Measurements from ENCODE around the gene TEX53. TPM values are rescaled to one million over a fixed set of nuclear protein-coding genes. Genes with fewer than 3 reads are reported as not detected.
A peak's percentile ranks its signal among the peaks of the same experiment; 100 is the strongest.

Gene TEX53
- total and polyA plus RNA-seq, 2 donors (not counting 1 experiment from before 2014, with no cell fraction given), result not detected

GRCh38 chr9:114613087-114613486 is 44.5 kb downstream of the TEX53 start:
- Mint-ChIP-seq H3K4me3 (peak overlapping the region; percentile 95), H3K27me3 (no peaks in the 10 kb centered on the region), H3K9me3 (ENCODE audit: insufficient read depth) (no peaks in the 10 kb centered on the region), H3K27ac (peak overlapping the region; percentile 84), H3K4me1 (peaks cover 66% of the 10 kb centered on the region)
- peak overlapping the region; percentile 79 for H3K4me2 ChIP-seq (replicated peaks; ENCODE audit: low read depth, low read length, poor library complexity, severe bottlenecking)
- TF ChIP-seq EZH2 (IDR thresholded peaks at IDR 0.05; ENCODE audit: borderline replicate concordance, insufficient read depth, low read depth, low read length, poor library complexity, severe bottlenecking) (no peak), CTCF (IDR thresholded peaks at IDR 0.05) (no peak)
- POLR2A ChIA-PET, result interaction anchor here (0.6 to 3.4 kb wide), 3 partner anchors 20 to 240 kb away, joined by 3 to 17 read pairs (median 8); no protein-coding TSS in a partner anchor
- peaks cover 68 to 80% of the 10 kb centered on the region in 2 donors for H3K4me1 ChIP-seq (ENCODE audit: control insufficient read depth in 2 of 2, insufficient read depth in 2 of 2, low read length in 2 of 2)
- H3K27me3 ChIP-seq (replicated peaks in 1 of 4; ENCODE audit: control extremely low read depth in 1 of 4, control insufficient read depth in 3 of 4, insufficient read depth in 4 of 4, low read length in 3 of 4), result no peaks in the 10 kb centered on the region
- H3K27ac ChIP-seq (ENCODE audit: low read length in 2 of 2), result peak overlapping the region; percentile 30 to 89
- CTCF ChIA-PET, result interaction anchor here (0.8 to 3.8 kb wide), 5 partner anchors 14 to 228 kb away, joined by 3 to 29 read pairs (median 3); no protein-coding TSS in a partner anchor
- H3K9ac ChIP-seq (ENCODE audit: low read length), result peak overlapping the region; percentile 91
- H3K36me3 ChIP-seq (replicated peaks in 1 of 2; ENCODE audit: control extremely low read depth in 1 of 2, control insufficient read depth in 1 of 2, extremely low read depth in 1 of 2, insufficient read depth in 2 of 2, low read length in 1 of 2), result peaks cover 0 to under 1% of the 10 kb centered on the region in 2 experiments
- 76% methylated on average over 7 of the region's 7 CpGs for WGBS (ENCODE audit: insufficient coverage)
- ATAC-seq (ENCODE audit: low read depth), result no peak
- DNase-seq, result no peak
- H3K4me3 ChIP-seq (ENCODE audit: control extremely low read depth in 1 of 5, extremely low read depth in 1 of 5, insufficient read depth in 1 of 5, low read depth in 2 of 5, low read length in 4 of 5), result peak overlapping the region in 3 of 5 experiments; percentile 12 to 98 (median 88)
- peaks cover 71% of the 10 kb centered on the region for H3K79me2 ChIP-seq (ENCODE audit: control insufficient read depth, insufficient read depth, low read length)
- intact Hi-C loops (cut with micrococcal nuclease), result loop anchor here (5.0 to 10.0 kb wide), 2 partner anchors 48 to 76 kb away; no protein-coding TSS in a partner anchor
- H3K9me3 ChIP-seq (ENCODE audit: control extremely low read depth in 1 of 3, control insufficient read depth in 2 of 3, insufficient read depth in 1 of 3, low read length in 2 of 3), result no peaks in the 10 kb centered on the region
- H2AFZ ChIP-seq (ENCODE audit: insufficient read depth, low read depth, low read length, poor library complexity, severe bottlenecking), result peak overlapping the region; percentile 5
- H4K20me1 ChIP-seq (ENCODE audit: control insufficient read depth, insufficient read depth, low read length, poor library complexity, severe bottlenecking), result no peaks in the 10 kb centered on the region

GRCh38 chr9:114612272-114612923 is 45.2 kb downstream of the TEX53 start:
- Histone ChIP-seq H3K4me3 (ENCODE audit: control extremely low read depth in 1 of 5, extremely low read depth in 1 of 5, insufficient read depth in 1 of 5, low read depth in 2 of 5, low read length in 4 of 5) (peak overlapping the region; percentile 86 to 98 (median 88)), H4K20me1 (ENCODE audit: control insufficient read depth, insufficient read depth, low read length, poor library complexity, severe bottlenecking) (no peaks in the 10 kb centered on the region), H3K27ac (ENCODE audit: low read length in 2 of 2) (peak overlapping the region; percentile 82 to 89), H3K36me3 (replicated peaks in 1 of 2; ENCODE audit: control extremely low read depth in 1 of 2, control insufficient read depth in 1 of 2, extremely low read depth in 1 of 2, insufficient read depth in 2 of 2, low read length in 1 of 2) (no peaks in the 10 kb centered on the region), H3K4me1 (ENCODE audit: control insufficient read depth in 2 of 2, insufficient read depth in 2 of 2, low read length in 2 of 2) (peaks cover 68 to 80% of the 10 kb centered on the region in 2 donors), H3K27me3 (replicated peaks in 1 of 4; ENCODE audit: control extremely low read depth in 1 of 4, control insufficient read depth in 3 of 4, insufficient read depth in 4 of 4, low read length in 3 of 4) (no peaks in the 10 kb centered on the region), H2AFZ (ENCODE audit: insufficient read depth, low read depth, low read length, poor library complexity, severe bottlenecking) (peak overlapping the region; percentile 89), H3K4me2 (replicated peaks; ENCODE audit: low read depth, low read length, poor library complexity, severe bottlenecking) (peak overlapping the region; percentile 79), H3K79me2 (ENCODE audit: control insufficient read depth, insufficient read depth, low read length) (peaks cover 70% of the 10 kb centered on the region), H3K9ac (ENCODE audit: low read length) (peak overlapping the region; percentile 91), H3K9me3 (ENCODE audit: control extremely low read depth in 1 of 3, control insufficient read depth in 2 of 3, insufficient read depth in 1 of 3, low read length in 2 of 3) (no peaks in the 10 kb centered on the region)
- intact Hi-C loops (cut with micrococcal nuclease), result loop anchor here (5.0 to 10.0 kb wide), 2 partner anchors 48 to 75 kb away; no protein-coding TSS in a partner anchor
- ATAC-seq (ENCODE audit: low read depth) (no peak), DNase-seq (no peak)
- no peaks in the 10 kb centered on the region for H3K9me3 Mint-ChIP-seq (ENCODE audit: insufficient read depth)
- WGBS (ENCODE audit: insufficient coverage), result 6% methylated on average over 2 of the region's 4 CpGs
- ChIA-PET POLR2A (interaction anchor here (1.0 to 3.4 kb wide), 4 partner anchors 20 to 222 kb away, joined by 3 to 17 read pairs (median 8); partner anchors contain the start of gene ATP6V1G1), CTCF (interaction anchor here (0.6 to 3.8 kb wide), 11 partner anchors 8 to 413 kb away, joined by 3 to 29 read pairs (median 4); partner anchors contain the start of gene ATP6V1G1)
- H3K4me1 Mint-ChIP-seq, result peaks cover 71% of the 10 kb centered on the region
- H3K27ac Mint-ChIP-seq, result peak overlapping the region; percentile 84
- TF ChIP-seq CTCF (IDR thresholded peaks at IDR 0.05) (no peak), EZH2 (IDR thresholded peaks at IDR 0.05; ENCODE audit: borderline replicate concordance, insufficient read depth, low read depth, low read length, poor library complexity, severe bottlenecking) (no peak)
- H3K4me3 Mint-ChIP-seq, result peak overlapping the region; percentile 95
- H3K27me3 Mint-ChIP-seq, result no peaks in the 10 kb centered on the region
